Liver (tissue), 9 donors: Measurements from ENCODE around the gene PHF12. TPM values are rescaled to one million over a fixed set of nuclear protein-coding genes. Genes with fewer than 3 reads are reported as not detected.

Source experiments
- DNase-seq: peaks from one replicate; pipeline ENCODE4 v3.0.0-alpha.2; 2017; ENCODE audit warnings: low spot score
- H3K27ac ChIP-seq, 2 donors: one replicate each; pipeline ENCODE4 v1.7.0; 2013; ENCODE audit warnings: inconsistent platforms in 2 of 2, low read length in 2 of 2, control low read depth in 1 of 2, low read depth in 1 of 2, mild to moderate bottlenecking in 1 of 2
- H3K27me3 ChIP-seq, 4 donors: one replicate each; pipeline versions ENCODE4 v1.6.1 to v1.7.0; 2013; ENCODE audit warnings: low read length in 3 of 4, inconsistent platforms in 1 of 4, mild to moderate bottlenecking in 1 of 4, moderate library complexity in 1 of 4; ENCODE audit not compliant: control insufficient read depth in 4 of 4, insufficient read depth in 4 of 4
- H3K36me3 ChIP-seq, 4 donors: one replicate each; pipeline versions ENCODE4 v1.6.1 to v1.7.0; 2013; ENCODE audit warnings: low read length in 3 of 4, mild to moderate bottlenecking in 3 of 4, low read depth in 1 of 4, moderate library complexity in 1 of 4; ENCODE audit not compliant: control insufficient read depth in 4 of 4, insufficient read depth in 3 of 4
- H3K4me1 ChIP-seq, 4 donors: one replicate each; pipeline versions ENCODE4 v1.6.1 to v1.7.0; 2013; ENCODE audit warnings: low read length in 3 of 4, mild to moderate bottlenecking in 3 of 4, moderate library complexity in 1 of 4; ENCODE audit not compliant: control insufficient read depth in 4 of 4, insufficient read depth in 4 of 4
- H3K4me3 ChIP-seq, 3 donors: one replicate each; pipeline versions ENCODE4 v1.6.1 to v1.7.0; 2013; ENCODE audit warnings: low read length in 3 of 3, control low read depth in 1 of 3, low read depth in 1 of 3, mild to moderate bottlenecking in 1 of 3
- H3K9ac ChIP-seq, 2 donors: one replicate each; pipeline ENCODE4 v1.7.0; 2013; ENCODE audit warnings: low read length in 2 of 2, mild to moderate bottlenecking in 2 of 2, moderate library complexity in 2 of 2, control low read depth in 1 of 2, low read depth in 1 of 2
- H3K9me3 ChIP-seq, 4 donors: one replicate each; pipeline versions ENCODE4 v1.6.1 to v1.7.0; 2013; ENCODE audit warnings: low read length in 3 of 4; ENCODE audit not compliant: control insufficient read depth in 4 of 4
- EGR1 ChIP-seq, 2 donors: IDR thresholded peaks; 2 replicates each; pipeline ENCODE4 v1.6.1; 2016 to 2018; ENCODE audit warnings: antibody characterized with exemption in 2 of 2, low read depth in 2 of 2
- FOXA1 ChIP-seq: IDR thresholded peaks from 2 replicates; pipeline ENCODE4 v1.6.1; 2016; ENCODE audit warnings: antibody characterized with exemption
- FOXA2 ChIP-seq: IDR thresholded peaks from 2 replicates; pipeline ENCODE4 v1.6.1; 2016; ENCODE audit warnings: antibody characterized with exemption
- GABPA ChIP-seq, 2 donors: IDR thresholded peaks in 1 of 2; conservative IDR thresholded peaks in 1 of 2; 2 replicates each; pipeline ENCODE4 v1.6.1; 2016; ENCODE audit warnings: antibody characterized with exemption in 2 of 2, mild to moderate bottlenecking in 1 of 2, moderate library complexity in 1 of 2
- HNF4A ChIP-seq, 2 donors: conservative IDR thresholded peaks; 2 replicates each; pipeline ENCODE4 v1.6.1; 2016; ENCODE audit warnings: antibody characterized with exemption in 2 of 2, mild to moderate bottlenecking in 2 of 2
- HNF4G ChIP-seq: IDR thresholded peaks from 2 replicates; pipeline ENCODE4 v1.6.1; 2016; ENCODE audit warnings: antibody characterized with exemption
- JUND ChIP-seq, 2 donors: IDR thresholded peaks; 2 replicates each; pipeline ENCODE4 v1.6.1; 2016; ENCODE audit warnings: antibody characterized with exemption in 2 of 2
- NR2F2 ChIP-seq: IDR thresholded peaks from 2 replicates; pipeline ENCODE4 v1.6.1; 2016; ENCODE audit warnings: antibody characterized with exemption
- RAD21 ChIP-seq, 2 donors: IDR thresholded peaks; 2 replicates each; pipeline ENCODE4 v1.6.1; 2016; ENCODE audit warnings: antibody characterized with exemption in 2 of 2, mild to moderate bottlenecking in 2 of 2
- RXRA ChIP-seq, 2 donors: IDR thresholded peaks; 2 replicates each; pipeline ENCODE4 v1.6.1; 2017 to 2018; ENCODE audit warnings: antibody characterized with exemption in 2 of 2, mild to moderate bottlenecking in 1 of 2
- SP1 ChIP-seq: IDR thresholded peaks from 2 replicates; pipeline ENCODE4 v1.6.1; 2018; ENCODE audit warnings: antibody characterized with exemption, mild to moderate bottlenecking
- TAF1 ChIP-seq: conservative IDR thresholded peaks from 2 replicates; pipeline ENCODE4 v1.6.1; 2016; ENCODE audit warnings: antibody characterized with exemption, mild to moderate bottlenecking
- YY1 ChIP-seq: IDR thresholded peaks from 2 replicates; pipeline ENCODE4 v1.6.1; 2016; ENCODE audit warnings: antibody characterized with exemption, mild to moderate bottlenecking
- WGBS: extraction: QIAGEN DNeasy Blood & Tissue Kit; methylation state at CpG from one replicate; pipeline ENCODE4 v1.1.7; 2013; 5-methylcytosine and 5-hydroxymethylcytosine counted together
- polyA plus RNA-seq, 2 donors: library from polyadenylated mRNA; stranded (reverse) in 1 of 2; unstranded in 1 of 2; fragments of 200-250 nt in 1 of 2; fragments of >200 nt in 1 of 2; fragmentation: Nextera tagmentation in 1 of 2; extraction: Ambion mirVana in 1 of 2; gene quantifications; one replicate each; pipeline versions ENCODE4 v1.2.1 to v1.2.3, GENCODE V29; 2013 to 2015
- total RNA-seq, 2 donors: library from RNA; depleted of rRNA; stranded (reverse); fragments of >200 nt; gene quantifications; one replicate each; pipeline ENCODE4 v1.2.3, GENCODE V29; 2014
- TF ChIP-seq, protein P1 (sequence below): IDR thresholded peaks from 2 replicates; pipeline ENCODE4 v1.6.1; 2016; ENCODE audit warnings: antibody characterized with exemption
- TF ChIP-seq, protein P2 (sequence below): IDR thresholded peaks from 2 replicates; pipeline ENCODE4 v1.6.1; 2016; ENCODE audit warnings: antibody characterized with exemption
- TF ChIP-seq, protein P3 (sequence below): IDR thresholded peaks from 2 replicates; pipeline ENCODE4 v1.6.1; 2016; ENCODE audit warnings: antibody characterized with exemption
- TF ChIP-seq, protein P4 (sequence below): IDR thresholded peaks from 2 replicates; pipeline ENCODE4 v1.6.1; 2016; ENCODE audit warnings: antibody characterized with exemption, mild to moderate bottlenecking
- TF ChIP-seq, protein P5 (sequence below): fragments of 150-350 bp; IDR thresholded peaks from 2 replicates; pipeline ENCODE4 v1.5.1; 2017; ENCODE audit warnings: improper control_type of control experiment, low read depth, low read length; ENCODE audit not compliant: missing input control
- donor health status: healthy.
- donor health status: healthy.
- donor health status: healthy.
- donor health status: healthy.
- donor health status: healthy.

The PHF12 gene
- total and polyA plus RNA-seq, 4 donors, result 4.3 to 21.3 (median 11.7) TPM

DNA sequence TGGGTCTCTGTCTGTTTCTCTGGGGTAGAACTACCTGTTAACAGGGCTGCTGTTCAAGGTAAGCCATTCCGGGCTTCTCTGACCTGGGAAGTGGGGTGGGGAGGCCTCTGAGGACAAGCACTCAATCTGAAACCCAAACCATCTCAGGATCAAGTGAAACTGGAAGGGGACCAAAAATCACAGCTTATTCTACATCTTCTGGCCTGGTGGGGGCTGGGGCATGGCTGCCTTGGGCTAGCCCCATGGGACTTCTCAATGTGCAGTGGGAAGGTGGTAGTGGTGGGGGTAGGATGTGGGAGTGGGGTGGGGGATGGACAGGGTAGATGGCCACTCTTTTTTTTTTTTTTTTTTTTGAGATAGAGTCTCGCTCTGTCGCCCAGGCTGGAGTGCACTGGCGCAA, 59.3 kb downstream of the PHF12 start:
- Histone ChIP-seq H3K9me3 (no peaks in the 10 kb centered on the region), H3K27ac (no peak overlapping the region), H3K9ac (no peak overlapping the region), H3K27me3 (no peaks in the 10 kb centered on the region), H3K4me1 (peaks cover 11 to 20% (median 18%) of the 10 kb centered on the region in 4 donors), H3K36me3 (peaks cover 0 to 6% (median 2%) of the 10 kb centered on the region in 4 donors), H3K4me3 (no peak overlapping the region)
- TF ChIP-seq RAD21 (IDR thresholded peaks at IDR 0.05) (no peak), SP1 (no peak), FOXA1 (no peak), HNF4A (conservative IDR thresholded peaks at IDR 0.05) (no peak), RXRA (IDR thresholded peaks at IDR 0.05) (no peak)
- TF ChIP-seq, protein P1, sequence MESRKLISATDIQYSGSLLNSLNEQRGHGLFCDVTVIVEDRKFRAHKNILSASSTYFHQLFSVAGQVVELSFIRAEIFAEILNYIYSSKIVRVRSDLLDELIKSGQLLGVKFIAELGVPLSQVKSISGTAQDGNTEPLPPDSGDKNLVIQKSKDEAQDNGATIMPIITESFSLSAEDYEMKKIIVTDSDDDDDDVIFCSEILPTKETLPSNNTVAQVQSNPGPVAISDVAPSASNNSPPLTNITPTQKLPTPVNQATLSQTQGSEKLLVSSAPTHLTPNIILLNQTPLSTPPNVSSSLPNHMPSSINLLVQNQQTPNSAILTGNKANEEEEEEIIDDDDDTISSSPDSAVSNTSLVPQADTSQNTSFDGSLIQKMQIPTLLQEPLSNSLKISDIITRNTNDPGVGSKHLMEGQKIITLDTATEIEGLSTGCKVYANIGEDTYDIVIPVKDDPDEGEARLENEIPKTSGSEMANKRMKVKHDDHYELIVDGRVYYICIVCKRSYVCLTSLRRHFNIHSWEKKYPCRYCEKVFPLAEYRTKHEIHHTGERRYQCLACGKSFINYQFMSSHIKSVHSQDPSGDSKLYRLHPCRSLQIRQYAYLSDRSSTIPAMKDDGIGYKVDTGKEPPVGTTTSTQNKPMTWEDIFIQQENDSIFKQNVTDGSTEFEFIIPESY, result no peak
- 91% methylated on average over 4 of the region's 4 CpGs for WGBS
- no peak for DNase-seq

DNA sequence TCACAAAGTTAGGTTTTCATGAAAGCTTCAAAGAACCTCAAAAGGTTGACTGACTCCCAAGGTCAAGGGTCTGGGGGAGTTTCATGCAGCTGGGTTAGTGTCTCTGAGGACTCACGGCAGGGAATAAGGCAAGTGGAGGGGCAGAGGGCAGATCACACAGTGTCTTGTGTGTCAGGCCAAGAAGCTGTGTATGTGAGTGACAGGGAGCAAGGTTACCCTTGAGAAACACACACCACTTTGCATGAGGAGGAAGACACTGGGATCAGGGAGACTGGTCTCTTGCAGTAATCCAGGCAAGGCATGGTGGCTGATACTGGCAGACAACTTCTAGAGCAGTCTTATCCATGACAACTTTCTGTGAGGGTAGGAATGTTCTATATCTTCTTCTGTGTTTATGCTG, 60.1 kb downstream of the PHF12 start:
- Histone ChIP-seq H3K36me3 (peaks cover 0 to 6% (median 2%) of the 10 kb centered on the region in 4 donors), H3K4me3 (no peak overlapping the region), H3K9ac (no peak overlapping the region), H3K27ac (no peak overlapping the region), H3K4me1 (peaks cover 9 to 19% (median 15%) of the 10 kb centered on the region in 4 donors), H3K9me3 (no peaks in the 10 kb centered on the region), H3K27me3 (no peaks in the 10 kb centered on the region)
- no peak for TF ChIP-seq SP1
- WGBS, result 90% methylated on average over 1 of the region's 1 CpG
- DNase-seq, result no peak

DNA sequence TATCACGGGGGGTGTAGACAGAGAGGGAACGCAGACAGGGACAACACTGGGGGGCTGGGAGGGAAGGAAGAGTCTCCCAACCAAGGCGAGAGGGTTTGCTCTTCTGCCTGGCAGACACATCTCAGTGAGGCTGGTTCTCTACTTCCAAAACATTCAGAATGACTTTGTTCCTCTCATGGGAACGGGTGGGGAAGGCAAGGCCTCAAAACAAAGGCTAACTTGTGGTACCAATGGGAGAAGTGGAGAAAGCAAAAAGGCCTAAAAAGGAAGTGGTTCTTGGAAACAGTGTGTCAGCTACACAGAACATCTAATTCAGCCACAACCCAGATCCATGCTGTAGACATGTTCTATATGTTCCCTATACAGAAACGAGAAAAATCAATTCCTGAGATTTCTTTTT, 61.3 kb downstream of the PHF12 start:
- no peak for DNase-seq
- Histone ChIP-seq H3K9me3 (no peaks in the 10 kb centered on the region), H3K36me3 (peaks cover 0 to 10% (median 6%) of the 10 kb centered on the region in 4 donors), H3K9ac (no peak overlapping the region), H3K4me3 (no peak overlapping the region), H3K4me1 (peaks cover 4 to 16% (median 11%) of the 10 kb centered on the region in 4 donors), H3K27me3 (no peaks in the 10 kb centered on the region), H3K27ac (no peak overlapping the region)
- WGBS, result 88% methylated on average over 5 of the region's 5 CpGs
- TF ChIP-seq YY1 (no peak), EGR1 (IDR thresholded peaks at IDR 0.05; ENCODE audit: low read depth in 2 of 2) (no peak), GABPA (IDR thresholded peaks at IDR 0.05 in 1 of 2, conservative IDR thresholded peaks at IDR 0.05 in 1 of 2) (no peak), TAF1 (no peak), HNF4G (no peak), SP1 (no peak), RXRA (IDR thresholded peaks at IDR 0.05) (no peak), HNF4A (conservative IDR thresholded peaks at IDR 0.05) (no peak), FOXA1 (no peak), RAD21 (IDR thresholded peaks at IDR 0.05) (no peak), JUND (IDR thresholded peaks at IDR 0.05) (no peak), FOXA2 (no peak), NR2F2 (no peak)
- TF ChIP-seq, protein P2, sequence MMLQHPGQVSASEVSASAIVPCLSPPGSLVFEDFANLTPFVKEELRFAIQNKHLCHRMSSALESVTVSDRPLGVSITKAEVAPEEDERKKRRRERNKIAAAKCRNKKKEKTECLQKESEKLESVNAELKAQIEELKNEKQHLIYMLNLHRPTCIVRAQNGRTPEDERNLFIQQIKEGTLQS, result no peak
- TF ChIP-seq, protein P3, sequence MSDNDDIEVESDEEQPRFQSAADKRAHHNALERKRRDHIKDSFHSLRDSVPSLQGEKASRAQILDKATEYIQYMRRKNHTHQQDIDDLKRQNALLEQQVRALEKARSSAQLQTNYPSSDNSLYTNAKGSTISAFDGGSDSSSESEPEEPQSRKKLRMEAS, result no peak
- TF ChIP-seq, protein P4, sequence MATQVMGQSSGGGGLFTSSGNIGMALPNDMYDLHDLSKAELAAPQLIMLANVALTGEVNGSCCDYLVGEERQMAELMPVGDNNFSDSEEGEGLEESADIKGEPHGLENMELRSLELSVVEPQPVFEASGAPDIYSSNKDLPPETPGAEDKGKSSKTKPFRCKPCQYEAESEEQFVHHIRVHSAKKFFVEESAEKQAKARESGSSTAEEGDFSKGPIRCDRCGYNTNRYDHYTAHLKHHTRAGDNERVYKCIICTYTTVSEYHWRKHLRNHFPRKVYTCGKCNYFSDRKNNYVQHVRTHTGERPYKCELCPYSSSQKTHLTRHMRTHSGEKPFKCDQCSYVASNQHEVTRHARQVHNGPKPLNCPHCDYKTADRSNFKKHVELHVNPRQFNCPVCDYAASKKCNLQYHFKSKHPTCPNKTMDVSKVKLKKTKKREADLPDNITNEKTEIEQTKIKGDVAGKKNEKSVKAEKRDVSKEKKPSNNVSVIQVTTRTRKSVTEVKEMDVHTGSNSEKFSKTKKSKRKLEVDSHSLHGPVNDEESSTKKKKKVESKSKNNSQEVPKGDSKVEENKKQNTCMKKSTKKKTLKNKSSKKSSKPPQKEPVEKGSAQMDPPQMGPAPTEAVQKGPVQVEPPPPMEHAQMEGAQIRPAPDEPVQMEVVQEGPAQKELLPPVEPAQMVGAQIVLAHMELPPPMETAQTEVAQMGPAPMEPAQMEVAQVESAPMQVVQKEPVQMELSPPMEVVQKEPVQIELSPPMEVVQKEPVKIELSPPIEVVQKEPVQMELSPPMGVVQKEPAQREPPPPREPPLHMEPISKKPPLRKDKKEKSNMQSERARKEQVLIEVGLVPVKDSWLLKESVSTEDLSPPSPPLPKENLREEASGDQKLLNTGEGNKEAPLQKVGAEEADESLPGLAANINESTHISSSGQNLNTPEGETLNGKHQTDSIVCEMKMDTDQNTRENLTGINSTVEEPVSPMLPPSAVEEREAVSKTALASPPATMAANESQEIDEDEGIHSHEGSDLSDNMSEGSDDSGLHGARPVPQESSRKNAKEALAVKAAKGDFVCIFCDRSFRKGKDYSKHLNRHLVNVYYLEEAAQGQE, result no peak
- TF ChIP-seq, protein P1, result no peak
- TF ChIP-seq, protein P5, sequence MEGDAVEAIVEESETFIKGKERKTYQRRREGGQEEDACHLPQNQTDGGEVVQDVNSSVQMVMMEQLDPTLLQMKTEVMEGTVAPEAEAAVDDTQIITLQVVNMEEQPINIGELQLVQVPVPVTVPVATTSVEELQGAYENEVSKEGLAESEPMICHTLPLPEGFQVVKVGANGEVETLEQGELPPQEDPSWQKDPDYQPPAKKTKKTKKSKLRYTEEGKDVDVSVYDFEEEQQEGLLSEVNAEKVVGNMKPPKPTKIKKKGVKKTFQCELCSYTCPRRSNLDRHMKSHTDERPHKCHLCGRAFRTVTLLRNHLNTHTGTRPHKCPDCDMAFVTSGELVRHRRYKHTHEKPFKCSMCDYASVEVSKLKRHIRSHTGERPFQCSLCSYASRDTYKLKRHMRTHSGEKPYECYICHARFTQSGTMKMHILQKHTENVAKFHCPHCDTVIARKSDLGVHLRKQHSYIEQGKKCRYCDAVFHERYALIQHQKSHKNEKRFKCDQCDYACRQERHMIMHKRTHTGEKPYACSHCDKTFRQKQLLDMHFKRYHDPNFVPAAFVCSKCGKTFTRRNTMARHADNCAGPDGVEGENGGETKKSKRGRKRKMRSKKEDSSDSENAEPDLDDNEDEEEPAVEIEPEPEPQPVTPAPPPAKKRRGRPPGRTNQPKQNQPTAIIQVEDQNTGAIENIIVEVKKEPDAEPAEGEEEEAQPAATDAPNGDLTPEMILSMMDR, result no peak
